DMS153 treated with DMSO at 0.1 percent for 48 hours (cell line): Measurements from ENCODE around the gene LRP8.
"Not testable (repeated sequence)": the region's sequence is repeated elsewhere in the genome, so short reads cannot be mapped to it uniquely, and the experiment has no call there.

Source experiments
- DNase-seq: peaks from one replicate; lab custom pipeline; 2025; ENCODE audit not compliant: unreplicated experiment; lab: John Stamatoyannopoulos, UW

The LRP8 gene

DNA sequence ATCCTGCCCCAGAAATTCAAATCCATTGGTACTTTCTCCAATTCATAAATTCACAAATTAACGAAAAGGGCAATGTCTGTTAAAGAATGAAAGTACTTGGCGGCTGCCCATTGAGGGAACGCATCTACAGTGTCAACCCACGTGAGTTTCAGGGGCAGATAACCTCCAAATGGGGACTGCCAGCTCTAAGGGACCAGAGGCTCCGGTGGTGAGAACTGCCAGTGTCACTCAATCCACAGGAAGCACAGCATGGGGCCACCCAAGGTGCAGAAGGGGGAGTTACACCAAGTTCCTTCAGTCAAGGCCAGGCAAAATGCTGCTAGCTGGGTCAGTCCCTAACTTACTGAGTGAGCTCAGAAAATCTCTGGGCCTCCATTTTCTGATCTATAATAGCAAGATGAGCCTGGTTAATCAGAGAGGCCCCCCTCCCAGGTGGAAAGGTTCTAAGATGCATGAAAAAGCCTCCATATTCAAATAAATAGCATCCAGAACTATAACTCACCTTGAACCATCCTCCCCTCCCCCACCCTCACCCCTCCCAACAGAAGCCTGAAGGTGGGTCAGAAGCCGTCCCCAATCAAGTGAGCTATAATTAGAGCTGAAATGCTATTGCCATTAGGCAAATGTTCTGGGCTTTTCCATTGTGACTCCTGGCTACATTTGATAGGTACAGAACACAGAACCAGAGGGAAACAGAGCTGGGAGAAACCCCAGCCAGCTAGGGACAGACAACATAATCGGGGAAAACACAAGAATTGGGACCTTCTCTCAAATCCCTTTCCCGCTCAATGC is 41.7 kb downstream of the LRP8 start:
- no peak for DNase-seq

GRCh38 chr1:53285546-53285945 is 42.3 kb downstream of the LRP8 start:
- no peak for DNase-seq

GRCh38 chr1:53284224-53285020 is 43.4 kb downstream of the LRP8 start:
- no peak for DNase-seq

- DNase-seq: not testable (repeated sequence)
Measured at GRCh38 chr1:53283156-53283555, 44.7 kb downstream of the LRP8 start.

DNA sequence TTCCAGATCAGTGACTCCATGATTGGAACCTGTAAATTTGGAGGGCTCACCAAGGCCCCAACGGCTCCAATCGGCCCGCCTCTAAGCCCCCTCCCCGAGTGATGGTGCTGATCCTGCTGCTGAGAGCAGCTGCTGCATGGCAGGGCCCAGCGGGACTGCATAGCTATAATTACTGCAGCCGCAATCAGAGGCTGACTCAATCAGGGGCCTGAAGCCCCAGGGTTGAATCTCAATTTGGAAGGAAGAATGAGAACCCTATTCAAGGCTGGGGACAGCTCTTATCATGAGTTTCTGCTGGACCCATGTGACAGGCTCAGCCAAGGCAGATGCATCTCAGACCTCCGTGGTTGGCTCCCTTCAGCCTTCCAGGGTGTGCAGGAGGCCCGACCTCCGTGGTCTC is 46.7 kb downstream of the LRP8 start:
- DNase-seq: no peak

DNA sequence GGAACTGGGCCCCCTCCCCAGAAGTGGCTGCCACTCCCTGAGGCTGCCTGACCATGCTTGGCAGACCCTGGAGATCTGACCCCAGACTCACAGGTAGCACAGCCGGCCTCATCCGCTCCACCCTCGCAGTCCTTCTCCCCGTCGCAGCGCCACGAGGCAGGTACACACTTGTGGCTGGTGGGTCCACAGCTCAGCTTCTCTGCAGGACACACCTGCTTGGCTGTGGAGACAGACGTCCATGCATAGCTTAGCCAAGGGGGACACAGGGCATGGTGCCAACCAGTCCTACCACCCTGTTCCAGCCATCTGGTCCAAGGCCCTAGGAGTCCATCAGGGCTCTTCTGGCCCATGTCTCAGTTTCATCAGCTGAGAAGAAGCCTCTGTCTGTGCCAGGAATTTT is 47.4 kb downstream of the LRP8 start:
- no peak for DNase-seq

GRCh38 chr1:53279296-53280200 is 48.3 kb downstream of the LRP8 start:
- no peak for DNase-seq

GRCh38 chr1:53278298-53278725 is 49.6 kb downstream of the LRP8 start:
- DNase-seq: peak; percentile 12

GRCh38 chr1:53277326-53277725 is 50.5 kb downstream of the LRP8 start:
- DNase-seq: no peak

DNA sequence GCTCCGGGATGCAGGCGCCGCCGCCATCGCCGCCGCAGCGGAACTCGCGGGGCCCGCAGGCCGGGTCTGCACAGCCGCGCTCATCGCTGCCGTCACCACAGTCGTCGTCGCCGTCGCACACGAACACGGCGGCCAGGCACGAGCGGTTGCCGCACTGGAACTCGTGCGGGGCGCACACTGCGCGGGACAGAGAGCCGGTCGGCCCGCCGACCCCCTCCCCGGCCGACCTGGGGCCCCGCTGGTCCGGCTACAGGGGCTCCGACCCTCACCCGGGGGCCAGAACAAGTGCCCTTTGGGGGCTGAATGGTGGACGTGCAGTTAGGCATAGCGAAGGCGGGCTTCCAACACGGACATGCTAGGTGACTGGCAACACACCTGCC is 51.0 kb downstream of the LRP8 start:
- DNase-seq: no peak

- DNase-seq: no peak
Measured at GRCh38 chr1:53276153-53276901, 51.5 kb downstream of the LRP8 start.

DNA sequence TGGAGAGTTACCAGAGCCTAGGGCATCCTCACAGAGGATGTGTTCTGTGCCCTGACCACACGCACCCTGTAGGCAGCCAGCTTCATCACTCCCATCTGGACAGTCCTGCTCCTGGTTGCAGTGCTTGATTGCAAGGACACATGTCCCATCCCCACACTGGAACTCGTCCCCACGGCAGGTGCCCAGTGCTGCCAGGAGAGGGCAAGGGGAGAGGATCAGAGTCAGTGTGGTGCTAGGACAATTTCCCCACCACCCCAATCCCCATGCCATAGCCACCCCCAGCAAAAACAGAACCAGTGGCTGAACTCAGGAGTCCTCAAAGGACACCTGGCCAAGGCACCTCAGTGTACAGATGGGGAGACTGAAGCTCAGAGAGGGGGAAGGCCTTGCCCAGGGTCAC is 52.3 kb downstream of the LRP8 start:
- DNase-seq: no peak

- no peak for DNase-seq
Measured at GRCh38 chr1:53274541-53275185, 53.2 kb downstream of the LRP8 start.

DNA sequence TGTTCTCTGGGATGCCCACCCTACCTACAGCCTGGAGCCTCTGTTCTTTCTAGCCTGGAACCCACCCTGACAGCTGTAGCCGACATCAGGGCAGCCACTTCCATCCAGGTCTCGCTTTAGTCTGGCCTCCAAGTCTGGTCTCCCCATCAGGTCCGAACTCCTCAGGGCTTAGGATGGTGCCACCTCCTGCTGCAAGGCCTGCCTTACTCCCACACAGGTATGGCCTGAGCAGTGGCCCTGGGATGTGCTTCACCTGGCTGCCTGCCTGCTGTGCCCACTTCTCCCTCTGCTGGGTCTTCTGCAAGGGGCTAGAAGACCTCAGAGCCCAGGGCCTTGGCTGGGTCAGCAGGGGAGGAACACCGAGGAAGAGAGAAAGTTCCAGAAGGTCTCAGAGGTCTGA is 53.8 kb downstream of the LRP8 start:
- DNase-seq: no peak

GRCh38 chr1:53273526-53273925 is 54.3 kb downstream of the LRP8 start:
- DNase-seq: no peak

- no peak for DNase-seq
Measured at GRCh38 chr1:53272349-53272748, 55.5 kb downstream of the LRP8 start.

GRCh38 chr1:53271446-53272090 is 56.3 kb downstream of the LRP8 start:
- no peak for DNase-seq

DNA sequence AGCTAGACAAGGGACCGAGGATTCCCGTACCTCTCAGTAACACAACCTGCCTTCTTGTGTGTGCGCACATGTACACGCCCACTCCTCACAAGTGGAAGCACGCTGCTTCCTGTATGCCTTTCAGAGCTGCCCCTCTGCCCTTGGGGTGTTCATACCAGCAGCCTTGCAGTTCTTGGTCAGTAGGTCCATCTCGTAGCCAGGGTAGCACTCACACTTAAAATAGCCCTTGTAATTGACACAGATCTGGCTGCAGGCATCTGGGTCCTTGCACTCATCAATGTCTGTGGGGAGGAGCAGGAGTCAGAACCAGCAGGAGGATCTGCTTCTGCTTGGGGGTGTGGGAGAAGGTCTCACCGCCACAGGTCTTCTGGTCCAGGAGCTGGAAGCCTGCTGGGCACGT is 57.0 kb downstream of the LRP8 start:
- no peak for DNase-seq

- no peak for DNase-seq
Measured at GRCh38 chr1:53270107-53270506, 57.8 kb downstream of the LRP8 start.

GRCh38 chr1:53267761-53268160 is 60.1 kb downstream of the LRP8 start:
- DNase-seq: no peak
